Brain microvascular endothelial cell (primary cell): ENCODE results near the gene GPR35.

ENCODE experiments used
- DNase-seq: peaks from one replicate; pipeline ENCODE4 v3.0.0-alpha.2; 2020
- H3K27ac ChIP-seq: fragments of 250-450 bp; sonication (Bioruptor Pico); 2 replicates; pipeline ENCODE4 v1.5.1; 2020; ENCODE audit warnings: mild to moderate bottlenecking, moderate library complexity
- H3K27me3 ChIP-seq: fragments of 250-450 bp; sonication (Bioruptor Pico); replicated peaks from 2 replicates; pipeline ENCODE4 v1.5.1; 2020; ENCODE audit warnings: mild to moderate bottlenecking
- H3K36me3 ChIP-seq: fragments of 250-450 bp; sonication (Bioruptor Pico); replicated peaks from 2 replicates; pipeline ENCODE4 v1.5.1; 2020; ENCODE audit warnings: mild to moderate bottlenecking
- H3K4me3 ChIP-seq: 2 replicates; pipeline ENCODE4 v1.5.1; 2011; ENCODE audit warnings: low read depth, mild to moderate bottlenecking, control low read depth, low read length, moderate library complexity
- CTCF ChIP-seq: IDR thresholded peaks from 2 replicates; pipeline ENCODE4 v1.5.1; 2011; ENCODE audit warnings: low read depth, mild to moderate bottlenecking, moderate library complexity, low read length, control low read depth, inconsistent platforms; ENCODE audit errors: missing control alignments
- in situ Hi-C: cut with HindIII; loops from 2 replicates; pipeline ENCODE4 v1.10.0; 2017; ENCODE audit warnings: low sequenced_read_pairs, low pct_ligation_motif_present

The GPR35 gene

DNA sequence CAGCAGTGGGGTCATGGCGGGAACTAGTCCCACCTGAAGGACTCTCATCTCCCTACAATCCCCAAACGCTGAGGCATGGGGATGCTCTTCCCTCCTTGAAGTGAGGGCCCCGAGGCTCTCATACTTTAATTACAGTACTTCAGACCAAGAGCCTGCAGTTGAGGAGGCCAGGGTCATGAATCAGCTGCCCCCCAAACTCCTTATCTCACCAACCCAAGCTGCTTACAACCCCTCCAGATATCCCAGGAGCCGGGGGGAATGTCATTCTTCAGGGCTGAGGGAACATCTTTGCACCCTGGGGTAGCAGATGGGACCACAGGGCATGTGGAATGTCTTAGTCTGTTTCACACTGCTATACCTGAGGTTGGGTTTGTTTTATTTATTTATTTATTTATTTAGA, 41.5 kb upstream of the GPR35 start:
- TF ChIP-seq CTCF = no peak
- H3K36me3 ChIP-seq = no peaks in the 10 kb centered on the region
- peak overlapping the region; percentile 49 for H3K27ac ChIP-seq
- H3K27me3 ChIP-seq = no peaks in the 10 kb centered on the region
- in situ Hi-C loops = no loop called here
- H3K4me3 ChIP-seq = no peak overlapping the region
- DNase-seq = no peak

- in situ Hi-C loops = no loop called here
- TF ChIP-seq CTCF = no peak
- Histone ChIP-seq H3K27me3 (no peaks in the 10 kb centered on the region), H3K4me3 (no peak overlapping the region), H3K27ac (peak overlapping the region; percentile 49), H3K36me3 (no peaks in the 10 kb centered on the region)
- peak; percentile 82 for DNase-seq
Measured at GRCh38 chr2:240584486-240585031, 40.7 kb upstream of the GPR35 start.

DNA sequence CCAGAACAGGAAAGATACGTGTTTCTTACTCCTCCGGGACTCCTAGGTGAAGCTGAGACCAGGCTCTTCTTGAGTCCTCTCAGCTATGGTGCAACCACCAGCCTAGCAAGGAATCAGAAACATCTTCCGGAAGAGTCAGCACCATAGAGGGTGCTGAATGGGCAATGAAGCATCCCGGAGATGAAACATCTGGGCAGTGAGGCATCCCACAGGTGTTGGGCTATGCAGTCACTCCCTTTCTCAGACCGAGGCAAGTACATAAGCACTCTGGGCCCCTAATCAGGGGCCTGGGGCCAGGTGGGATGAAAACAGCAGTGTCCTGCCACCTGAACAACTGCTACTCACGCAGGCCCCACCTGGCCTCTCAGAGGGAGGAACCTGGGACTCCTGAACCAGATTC, 40.2 kb upstream of the GPR35 start:
- no peak for TF ChIP-seq CTCF
- no peaks in the 10 kb centered on the region for H3K36me3 ChIP-seq
- peak overlapping the region; percentile 96 for H3K4me3 ChIP-seq
- H3K27ac ChIP-seq = peak overlapping the region; percentile 49
- in situ Hi-C loops = no loop called here
- no peak for DNase-seq
- H3K27me3 ChIP-seq = no peaks in the 10 kb centered on the region

DNA sequence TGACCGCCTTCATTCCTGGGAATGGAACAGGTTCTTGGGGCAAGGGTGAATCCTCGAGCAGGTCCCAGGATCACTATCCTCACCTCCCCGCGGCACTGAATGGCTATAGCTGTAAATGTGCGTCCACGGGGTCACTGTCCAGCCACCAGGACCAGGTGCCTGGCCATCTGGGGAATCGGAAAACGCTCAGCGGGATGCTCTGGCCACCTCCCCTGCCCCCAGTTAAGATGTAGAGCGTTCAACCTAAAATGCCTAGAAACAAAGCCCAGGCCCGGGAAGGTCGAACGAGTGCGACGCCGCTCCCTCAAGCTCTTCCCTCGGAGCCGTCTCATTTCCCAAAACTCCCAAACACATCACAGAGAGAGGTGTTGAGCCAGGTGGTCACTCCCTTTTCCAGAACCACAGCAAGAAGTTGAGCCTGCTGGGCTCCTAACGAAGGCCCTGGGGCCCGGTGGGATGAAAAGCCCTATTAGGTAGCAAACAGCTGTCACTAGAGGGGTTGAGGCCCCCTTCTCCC, 39.5 kb upstream of the GPR35 start:
- in situ Hi-C loops = no loop called here
- Histone ChIP-seq H3K27ac (peak overlapping the region; percentile 90), H3K27me3 (no peaks in the 10 kb centered on the region), H3K4me3 (peak overlapping the region; percentile 96), H3K36me3 (peaks cover 1% of the 10 kb centered on the region)
- TF ChIP-seq CTCF = no peak
- DNase-seq = no peak

- Histone ChIP-seq H3K27ac (peak within 1 kb of the TSS; percentile 90), H3K36me3 (peaks cover 2% of the 10 kb centered on the region), H3K27me3 (no peaks in the 10 kb centered on the region), H3K4me3 (peak within 1 kb of the TSS; percentile 96)
- in situ Hi-C loops = no loop called here
- no peak for TF ChIP-seq CTCF
- peak; percentile 95 for DNase-seq
Measured at GRCh38 chr2:240586198-240586918, 38.9 kb upstream of the GPR35 start, which contains the start of gene CAPN10. Gene CAPN10 (plus strand): TSS chr2:240586734. CDS start chr2:240586912, 178 bp downstream.
